H7 (cell line): ENCODE measurements around the gene OR11A1. TPM values are rescaled to one million over a fixed set of nuclear protein-coding genes. Genes with fewer than 3 reads are reported as not detected.
"Not testable (repeated sequence)": the region's sequence is repeated elsewhere in the genome, so short reads cannot be mapped to it uniquely, and the experiment has no call there.

Source experiments
- DNase-seq: peaks from one replicate; pipeline ENCODE4 v3.0.0; 2012
- H3K27me3 ChIP-seq: 2 replicates; pipeline ENCODE4 v1.6.0; 2011; ENCODE audit warnings: mild to moderate bottlenecking, low read length; ENCODE audit not compliant: control insufficient read depth, insufficient read depth
- H3K36me3 ChIP-seq: replicated peaks from 2 replicates; pipeline ENCODE4 v1.5.1; 2011; ENCODE audit warnings: low read length; ENCODE audit not compliant: control insufficient read depth, insufficient read depth
- H3K4me3 ChIP-seq: 2 replicates; pipeline ENCODE4 v1.5.1; 2011; ENCODE audit warnings: low read depth, mild to moderate bottlenecking, control low read depth, low read length, moderate library complexity; ENCODE audit not compliant: insufficient read depth
- total RNA-seq: library from RNA; depleted of rRNA; stranded (reverse); fragments of >200 nt; shearing (Covaris generic); gene quantifications from 2 replicates; pipeline ENCODE4 v1.2.3, GENCODE V29; 2014

Gene OR11A1
- total RNA-seq, 1 experiment from 2014 or later = not detected

DNA sequence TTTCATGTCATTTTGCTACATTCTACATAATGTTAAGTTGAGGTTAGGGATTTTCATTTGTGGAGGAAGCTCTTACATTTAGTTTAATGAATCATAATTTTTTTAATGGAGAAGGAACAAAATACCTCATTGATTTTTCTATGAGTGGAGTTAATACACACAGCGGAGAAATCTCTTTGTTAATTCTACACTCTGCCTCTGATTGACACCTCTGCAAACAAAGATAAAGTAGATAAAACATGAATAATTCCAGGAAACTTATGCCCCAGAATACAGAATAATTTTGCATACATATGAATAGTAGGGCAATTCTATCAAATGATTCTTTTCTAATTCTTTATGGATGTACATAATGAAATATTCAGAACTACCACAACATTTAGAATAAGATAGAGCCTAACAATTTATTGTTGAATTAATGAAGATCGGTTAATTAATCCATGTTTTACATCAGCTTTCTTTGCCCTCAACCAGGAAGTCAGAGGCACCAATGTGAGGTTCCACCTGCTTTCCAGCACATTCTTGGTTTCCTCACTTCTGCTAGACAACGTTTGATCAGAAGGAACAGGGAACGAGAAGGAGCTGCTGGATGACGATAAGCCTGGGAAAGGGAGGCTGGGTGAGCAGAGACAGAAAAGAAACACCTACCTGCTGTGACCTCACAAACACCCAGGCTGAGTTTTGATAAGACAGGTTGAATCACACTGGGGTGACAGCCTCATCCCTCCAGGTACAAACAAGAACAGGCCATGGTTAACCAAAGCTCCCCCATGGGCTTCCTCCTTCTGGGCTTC is 4.3 kb upstream of the OR11A1 start:
- H3K4me3 ChIP-seq = no peak overlapping the region
- no peaks in the 10 kb centered on the region for H3K36me3 ChIP-seq
- no peaks in the 10 kb centered on the region for H3K27me3 ChIP-seq
- no peak for DNase-seq

GRCh38 chr6:29451471-29452193 is 5.2 kb downstream of the OR11A1 start:
- Histone ChIP-seq H3K4me3 (no peak overlapping the region), H3K27me3 (no peaks in the 10 kb centered on the region), H3K36me3 (no peaks in the 10 kb centered on the region)
- no peak for DNase-seq

DNA sequence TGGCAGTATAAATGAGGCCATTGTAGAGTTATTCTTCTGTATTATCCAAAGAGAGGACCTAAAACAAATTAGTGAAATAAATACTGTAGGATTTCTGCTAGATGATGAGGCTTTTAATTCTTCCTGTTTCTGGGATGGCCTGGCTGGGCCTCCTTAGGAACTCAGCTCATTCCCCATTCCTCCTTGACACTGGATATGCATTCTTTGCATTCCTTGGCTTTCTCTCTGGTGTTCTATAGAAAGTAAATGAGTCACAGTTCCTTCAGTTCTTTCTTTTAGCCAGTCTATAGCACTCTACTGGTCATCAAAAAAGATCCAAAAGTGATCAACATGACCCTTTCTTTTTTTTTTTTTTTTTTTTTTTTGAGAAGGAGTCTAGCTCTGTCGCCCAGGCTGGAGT is 9.2 kb downstream of the OR11A1 start:
- Histone ChIP-seq H3K27me3 (no peaks in the 10 kb centered on the region), H3K4me3 (no peak overlapping the region), H3K36me3 (no peaks in the 10 kb centered on the region)
- peak; percentile 41 for DNase-seq

GRCh38 chr6:29444031-29444430 is 12.8 kb downstream of the OR11A1 start:
- H3K4me3 ChIP-seq, H3K27me3 ChIP-seq, H3K36me3 ChIP-seq, DNase-seq: not testable (repeated sequence)

DNA sequence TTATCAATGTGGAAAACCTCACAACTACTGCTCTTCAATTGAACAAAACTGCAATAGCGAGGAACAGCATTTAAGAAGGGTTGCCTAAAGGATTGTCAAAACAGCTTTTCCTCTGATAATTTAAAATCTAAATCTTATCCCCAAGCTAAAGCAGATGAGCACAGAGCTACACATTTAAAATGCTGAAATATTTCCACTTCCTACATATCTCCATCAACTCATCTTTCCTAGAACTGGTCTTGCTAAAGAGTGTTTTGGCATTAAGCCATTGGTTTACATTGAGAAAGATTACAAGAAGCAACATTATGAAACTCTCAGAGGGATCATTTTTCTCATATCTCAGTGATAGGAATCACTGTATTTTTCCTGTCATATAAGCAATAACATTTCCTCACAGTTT is 14.2 kb downstream of the OR11A1 start:
- no peak for DNase-seq

GRCh38 chr6:29439006-29439405 is 17.9 kb downstream of the OR11A1 start, which contains the start of gene OR10C1:
Gene OR10C1, plus strand, starts transcription at chr6:29439306. Its CDS starts 710 bp downstream, at chr6:29440016.
- DNase-seq = no peak
- H3K27me3 ChIP-seq = no peaks in the 10 kb centered on the region
- H3K4me3 ChIP-seq = no peak within 1 kb of the TSS
- no peaks in the 10 kb centered on the region for H3K36me3 ChIP-seq

More for the DNA sequence above, 14.2 kb downstream of the OR11A1 start:
- no peaks in the 10 kb centered on the region for H3K36me3 ChIP-seq
- no peaks in the 10 kb centered on the region for H3K27me3 ChIP-seq
- H3K4me3 ChIP-seq = no peak overlapping the region

- DNase-seq = peak; percentile 46
- not testable (repeated sequence) for H3K36me3 ChIP-seq, H3K4me3 ChIP-seq
Measured at GRCh38 chr6:29436730-29437129, 20.1 kb downstream of the OR11A1 start.

GRCh38 chr6:29426654-29427053 is 30.2 kb downstream of the OR11A1 start:
- H3K27me3 ChIP-seq = no peaks in the 10 kb centered on the region
- no peak overlapping the region for H3K4me3 ChIP-seq
- no peaks in the 10 kb centered on the region for H3K36me3 ChIP-seq
- no peak for DNase-seq

More at GRCh38 chr6:29436730-29437129, 20.1 kb downstream of the OR11A1 start:
- H3K27me3 ChIP-seq = not testable (repeated sequence)

- no peak overlapping the region for H3K4me3 ChIP-seq
- no peak for DNase-seq
- no peaks in the 10 kb centered on the region for H3K27me3 ChIP-seq
- H3K36me3 ChIP-seq = no peaks in the 10 kb centered on the region
Measured at GRCh38 chr6:29425075-29425474, 31.8 kb downstream of the OR11A1 start.

DNA sequence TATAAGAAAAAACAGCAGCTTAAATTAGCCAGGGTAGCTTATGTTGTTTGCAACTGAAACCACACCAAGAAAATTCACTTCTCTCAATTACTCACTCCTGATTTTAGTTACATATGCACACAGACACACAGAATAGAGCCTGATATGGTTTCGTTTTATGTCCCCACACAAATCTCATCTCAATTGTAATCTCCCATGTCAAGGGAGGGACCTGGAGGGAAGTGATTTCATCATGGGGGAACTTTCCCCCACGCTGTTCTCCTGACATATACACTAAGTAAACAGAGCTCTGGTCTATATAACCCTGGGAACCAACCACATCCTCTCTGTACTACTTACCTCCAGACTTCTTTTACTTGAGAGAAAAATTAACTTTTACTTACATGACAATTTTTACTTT is 32.3 kb downstream of the OR11A1 start:
- Histone ChIP-seq H3K4me3 (no peak overlapping the region), H3K27me3 (no peaks in the 10 kb centered on the region), H3K36me3 (no peaks in the 10 kb centered on the region)
- no peak for DNase-seq

DNA sequence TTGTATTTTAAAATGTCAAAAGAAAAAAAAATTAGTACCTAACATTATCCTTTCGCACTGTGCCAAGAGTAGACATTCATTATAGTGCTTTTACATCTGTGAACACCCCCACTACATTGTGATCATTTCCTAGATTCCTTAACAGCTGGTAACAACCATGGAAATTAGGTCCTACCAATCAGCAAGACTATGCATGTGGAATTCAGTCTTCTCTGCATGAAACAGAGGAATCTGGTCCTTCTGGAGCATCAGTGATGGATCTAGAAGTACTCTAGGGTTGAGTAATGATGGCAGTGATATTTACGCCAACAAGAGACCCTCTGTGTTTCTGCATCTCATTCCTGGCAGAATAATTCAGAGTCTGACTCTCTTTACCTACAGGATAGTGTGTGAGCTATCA is 32.7 kb downstream of the OR11A1 start:
- no peak for DNase-seq
- Histone ChIP-seq H3K36me3 (no peaks in the 10 kb centered on the region), H3K27me3 (no peaks in the 10 kb centered on the region), H3K4me3 (no peak overlapping the region)

DNA sequence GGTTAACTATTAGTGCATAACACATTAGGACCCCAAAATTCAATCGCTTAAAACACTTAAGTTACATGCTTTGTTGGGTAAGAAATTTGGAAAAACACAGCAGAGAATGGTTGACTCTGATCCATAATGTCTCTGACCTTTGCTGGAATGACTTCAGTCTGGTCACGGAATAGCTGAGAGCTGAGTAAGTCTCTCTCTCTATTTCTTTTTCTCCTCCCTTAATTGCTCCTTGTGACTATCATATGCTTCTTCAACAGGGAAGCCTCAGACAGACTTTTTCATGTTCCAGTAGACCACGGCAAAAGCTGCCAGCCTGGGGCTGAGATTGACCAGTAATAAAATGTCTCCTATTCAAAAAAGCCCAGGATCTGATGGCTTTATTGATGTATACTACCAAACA is 37.4 kb downstream of the OR11A1 start:
- H3K36me3 ChIP-seq = no peaks in the 10 kb centered on the region
- no peak overlapping the region for H3K4me3 ChIP-seq
- DNase-seq = no peak
- H3K27me3 ChIP-seq = no peaks in the 10 kb centered on the region

DNA sequence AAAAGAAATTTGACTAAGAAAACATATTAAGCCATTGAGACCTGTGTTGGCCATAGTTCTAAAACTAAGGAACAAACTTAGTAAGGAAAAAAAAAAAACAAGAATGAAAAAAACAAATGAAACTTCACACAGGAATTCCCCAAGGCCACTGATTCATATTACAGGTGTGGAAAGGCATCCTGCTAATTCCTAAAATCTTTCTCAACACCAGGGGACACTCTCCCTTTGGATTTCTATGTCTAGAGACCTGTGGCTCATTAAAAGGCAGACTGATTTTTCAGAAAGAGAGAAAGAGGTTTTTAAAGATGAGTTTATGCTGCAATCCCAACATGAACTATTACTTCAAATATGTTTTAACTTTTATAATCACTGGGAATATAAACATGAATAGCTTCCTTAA is 42.3 kb downstream of the OR11A1 start, which contains the start of gene OR12D1:
TSS of gene OR12D1 (plus strand) at position 341 of the 400 bp plus-strand sequence.
- H3K36me3 ChIP-seq = no peaks in the 10 kb centered on the region
- DNase-seq = no peak
- H3K27me3 ChIP-seq = no peaks in the 10 kb centered on the region
- no peak within 1 kb of the TSS for H3K4me3 ChIP-seq

DNA sequence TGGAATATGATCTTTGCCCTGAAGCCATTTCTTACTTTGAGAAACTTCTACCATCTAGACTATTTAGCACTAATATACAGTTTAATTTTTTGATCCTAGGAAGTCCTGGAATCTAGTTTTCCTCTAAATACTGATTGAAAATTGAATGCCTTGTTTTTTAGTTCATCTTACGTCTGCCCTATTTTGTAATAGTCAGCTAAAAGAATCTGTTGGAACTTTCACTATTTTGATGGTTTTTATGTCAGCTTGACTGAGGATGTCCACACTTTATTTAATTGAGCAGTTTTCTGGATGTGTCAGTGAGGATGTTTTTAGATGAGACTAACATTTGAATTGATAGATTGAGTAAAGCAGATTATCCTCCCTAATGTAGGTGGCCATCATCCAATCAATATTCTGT is 53.1 kb downstream of the OR11A1 start:
- H3K27me3 ChIP-seq = no peaks in the 10 kb centered on the region
- no peak overlapping the region for H3K4me3 ChIP-seq
- DNase-seq = no peak
- H3K36me3 ChIP-seq = no peaks in the 10 kb centered on the region

DNA sequence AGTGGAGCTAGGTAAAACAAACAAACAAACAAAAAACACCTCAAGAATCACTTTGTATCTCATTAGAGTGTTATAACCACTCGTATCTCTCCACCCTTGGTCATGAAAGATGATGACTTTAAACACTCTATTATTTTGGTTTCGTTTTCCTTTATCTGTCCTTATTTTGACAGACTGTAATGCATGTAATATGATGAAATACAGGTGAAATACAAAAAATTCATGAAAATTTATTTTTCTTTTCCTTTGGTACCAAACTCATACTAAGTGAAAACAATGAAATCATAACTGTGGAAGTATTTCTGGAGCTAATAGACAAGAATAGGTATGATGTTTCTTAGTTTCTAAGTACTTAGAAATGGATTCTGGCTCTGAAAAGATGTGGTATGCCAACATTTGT is 57.3 kb downstream of the OR11A1 start:
- H3K4me3 ChIP-seq = no peak overlapping the region
- no peaks in the 10 kb centered on the region for H3K27me3 ChIP-seq
- DNase-seq = no peak
- H3K36me3 ChIP-seq = no peaks in the 10 kb centered on the region
